HepG2 (cell line): ENCODE data around the gene SLC25A44. TPM values are rescaled to one million over a fixed set of nuclear protein-coding genes. Genes with fewer than 3 reads are reported as not detected.

Experiments used
- CBX1 ChIP-seq: IDR thresholded peaks from one replicate; pipeline ENCODE4 v1.6.1; 2016; ENCODE audit warnings: antibody characterized with exemption, low read depth
- CENPT ChIP-seq: sonication (generic); formaldehyde crosslinking; IDR thresholded peaks from 2 replicates; pipeline ENCODE4 v1.8.0; 2022; ENCODE audit warnings: low read depth, mild to moderate bottlenecking, moderate library complexity, missing genetic modification reagents
- FOXK1 ChIP-seq: sonication (generic); formaldehyde crosslinking; IDR thresholded peaks from 2 replicates; pipeline ENCODE4 v1.4.0; 2020; ENCODE audit warnings: low read depth, missing genetic modification reagents, borderline replicate concordance
- KLF12 ChIP-seq: sonication (generic); formaldehyde crosslinking; IDR thresholded peaks from 2 replicates; pipeline ENCODE4 v1.4.0; 2020; ENCODE audit warnings: missing genetic modification reagents, borderline replicate concordance
- MTA3 ChIP-seq: sonication (generic); formaldehyde crosslinking; IDR thresholded peaks from 2 replicates; pipeline ENCODE4 v1.4.0; 2020; ENCODE audit warnings: missing genetic modification reagents
- NFE2 ChIP-seq: sonication (generic); formaldehyde crosslinking; IDR thresholded peaks from 2 replicates; pipeline ENCODE4 v1.4.0; 2020; ENCODE audit warnings: missing genetic modification reagents
- THAP11 ChIP-seq: IDR thresholded peaks from 2 replicates; pipeline ENCODE4 v1.6.1; 2016; ENCODE audit warnings: missing biosample characterization, missing genetic modification reagents
- ZBTB7A ChIP-seq: sonication (generic); formaldehyde crosslinking; IDR thresholded peaks from 2 replicates; pipeline ENCODE4 v1.8.0; 2022; ENCODE audit warnings: mild to moderate bottlenecking, missing genetic modification reagents
- ZNF235 ChIP-seq: sonication (generic); formaldehyde crosslinking; IDR thresholded peaks from 2 replicates; pipeline ENCODE4 v1.8.1; 2023; ENCODE audit warnings: mild to moderate bottlenecking, missing genetic modification reagents, borderline replicate concordance
- ZNF782 ChIP-seq: sonication (generic); formaldehyde crosslinking; IDR thresholded peaks from 2 replicates; pipeline ENCODE4 v1.4.0; 2020; ENCODE audit warnings: missing genetic modification reagents, mild to moderate bottlenecking, borderline replicate concordance
- ZNF850 ChIP-seq: sonication (generic); formaldehyde crosslinking; conservative IDR thresholded peaks from 2 replicates; pipeline ENCODE4 v1.9.0; 2021; ENCODE audit warnings: mild to moderate bottlenecking, missing genetic modification reagents
- ZSCAN9 ChIP-seq: IDR thresholded peaks from 2 replicates; pipeline ENCODE4 v1.6.1; 2016; ENCODE audit warnings: borderline replicate concordance
- polyA plus RNA-seq, 8 experiments: library from polyadenylated mRNA; depleted of rRNA in 3 of 8; stranded (reverse) in 7 of 8; unstranded in 1 of 8; fragments of >200 nt; fragmentation: Illumina TruSeq in 4 of 8; extraction: Trizol in 4 of 8; gene quantifications; 2 replicates each; pipeline versions ENCODE4 v1.2.1 to v1.2.3, GENCODE V29; 2011 to 2016; ENCODE audit warnings: low read depth in 4 of 8, missing spikeins in 1 of 8, mixed read lengths in 1 of 8; ENCODE audit not compliant: insufficient read depth in 1 of 8
- total RNA-seq, 5 experiments: library from RNA; depleted of rRNA; stranded (reverse); fragments of >200 nt; fragmentation: Illumina TruSeq; extraction: Trizol; gene quantifications; 2 replicates each; pipeline ENCODE4 v1.2.3, GENCODE V29; 2016; ENCODE audit warnings: low read depth in 1 of 5
- TF ChIP-seq, protein P1 (sequence below): sonication (generic); formaldehyde crosslinking; IDR thresholded peaks from 2 replicates; pipeline ENCODE4 v1.4.0; 2020; ENCODE audit warnings: missing genetic modification reagents, borderline replicate concordance
- TF ChIP-seq, protein P2 (sequence below): sonication (generic); formaldehyde crosslinking; IDR thresholded peaks from 2 replicates; pipeline ENCODE4 v1.5.0; 2020; ENCODE audit warnings: mild to moderate bottlenecking, missing genetic modification reagents
- TF ChIP-seq, protein P3 (sequence below): sonication (generic); formaldehyde crosslinking; IDR thresholded peaks from 2 replicates; pipeline ENCODE4 v1.8.0; 2022; ENCODE audit warnings: mild to moderate bottlenecking, missing genetic modification reagents, borderline replicate concordance

Gene SLC25A44
- total and polyA plus RNA-seq, 2 of the 13 experiments (the other 11 are each of a cell fraction or from before 2014, with no cell fraction given): 10.7 to 13.4 TPM

DNA sequence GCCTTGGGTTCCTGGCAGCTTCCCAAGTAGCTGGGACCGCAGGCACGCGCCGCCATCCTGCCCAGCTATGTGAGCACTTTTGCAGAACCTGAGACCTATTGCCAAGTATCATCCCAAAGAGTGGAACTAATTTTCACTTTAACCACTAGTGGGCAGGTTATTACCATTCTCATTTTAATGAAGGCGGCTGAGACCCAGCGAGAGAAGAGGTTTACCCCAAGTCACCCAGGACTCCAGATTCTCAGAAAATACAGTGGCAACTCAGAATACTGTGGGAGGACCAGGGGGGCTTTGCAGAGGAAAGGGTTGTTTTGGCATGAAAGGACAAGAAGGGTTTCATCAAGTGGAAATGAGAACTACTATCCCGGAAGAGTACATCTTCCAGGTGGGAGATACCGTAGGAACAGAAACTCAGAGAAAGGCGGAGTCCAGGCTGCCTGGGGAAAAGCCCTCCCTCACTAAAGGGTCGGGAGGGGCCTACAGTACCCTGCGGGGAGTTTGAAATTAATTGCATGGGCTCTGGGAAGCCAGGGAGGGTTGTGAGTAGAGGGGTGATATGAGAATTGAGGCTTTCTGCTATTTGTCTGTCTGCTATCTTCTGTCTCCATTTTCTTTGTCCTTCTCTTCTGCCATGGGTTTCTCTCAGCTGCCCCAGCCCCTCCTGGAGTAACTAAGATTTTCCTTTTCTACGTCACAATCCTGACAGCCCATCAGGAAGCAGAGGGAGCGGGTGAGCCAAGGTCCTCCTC is 47.7 kb upstream of the SLC25A44 start (continued):
- TF ChIP-seq ZNF850 (no peak), CBX1 (no peak), CENPT (CRISPR knock-in tag) (no peak), MTA3 (CRISPR knock-in tag) (no peak), ZSCAN9 (CRISPR knock-in tag) (0 out of 2 replicates have a peak, but pooled peaks have one; percentile 20), ZNF235 (CRISPR knock-in tag) (no peak), KLF12 (CRISPR knock-in tag) (no peak), ZNF782 (CRISPR knock-in tag) (no peak), ZBTB7A (CRISPR knock-in tag) (no peak), FOXK1 (CRISPR knock-in tag) (no peak; the same call in 1 of the 2 replicates), THAP11 (CRISPR knock-in tag) (peak; percentile 41; the same call in 1 of the 2 replicates), NFE2 (CRISPR knock-in tag) (no peak)
- TF ChIP-seq, protein P1, sequence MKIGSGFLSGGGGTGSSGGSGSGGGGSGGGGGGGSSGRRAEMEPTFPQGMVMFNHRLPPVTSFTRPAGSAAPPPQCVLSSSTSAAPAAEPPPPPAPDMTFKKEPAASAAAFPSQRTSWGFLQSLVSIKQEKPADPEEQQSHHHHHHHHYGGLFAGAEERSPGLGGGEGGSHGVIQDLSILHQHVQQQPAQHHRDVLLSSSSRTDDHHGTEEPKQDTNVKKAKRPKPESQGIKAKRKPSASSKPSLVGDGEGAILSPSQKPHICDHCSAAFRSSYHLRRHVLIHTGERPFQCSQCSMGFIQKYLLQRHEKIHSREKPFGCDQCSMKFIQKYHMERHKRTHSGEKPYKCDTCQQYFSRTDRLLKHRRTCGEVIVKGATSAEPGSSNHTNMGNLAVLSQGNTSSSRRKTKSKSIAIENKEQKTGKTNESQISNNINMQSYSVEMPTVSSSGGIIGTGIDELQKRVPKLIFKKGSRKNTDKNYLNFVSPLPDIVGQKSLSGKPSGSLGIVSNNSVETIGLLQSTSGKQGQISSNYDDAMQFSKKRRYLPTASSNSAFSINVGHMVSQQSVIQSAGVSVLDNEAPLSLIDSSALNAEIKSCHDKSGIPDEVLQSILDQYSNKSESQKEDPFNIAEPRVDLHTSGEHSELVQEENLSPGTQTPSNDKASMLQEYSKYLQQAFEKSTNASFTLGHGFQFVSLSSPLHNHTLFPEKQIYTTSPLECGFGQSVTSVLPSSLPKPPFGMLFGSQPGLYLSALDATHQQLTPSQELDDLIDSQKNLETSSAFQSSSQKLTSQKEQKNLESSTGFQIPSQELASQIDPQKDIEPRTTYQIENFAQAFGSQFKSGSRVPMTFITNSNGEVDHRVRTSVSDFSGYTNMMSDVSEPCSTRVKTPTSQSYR (CRISPR knock-in tag): no peak
- TF ChIP-seq, protein P2, sequence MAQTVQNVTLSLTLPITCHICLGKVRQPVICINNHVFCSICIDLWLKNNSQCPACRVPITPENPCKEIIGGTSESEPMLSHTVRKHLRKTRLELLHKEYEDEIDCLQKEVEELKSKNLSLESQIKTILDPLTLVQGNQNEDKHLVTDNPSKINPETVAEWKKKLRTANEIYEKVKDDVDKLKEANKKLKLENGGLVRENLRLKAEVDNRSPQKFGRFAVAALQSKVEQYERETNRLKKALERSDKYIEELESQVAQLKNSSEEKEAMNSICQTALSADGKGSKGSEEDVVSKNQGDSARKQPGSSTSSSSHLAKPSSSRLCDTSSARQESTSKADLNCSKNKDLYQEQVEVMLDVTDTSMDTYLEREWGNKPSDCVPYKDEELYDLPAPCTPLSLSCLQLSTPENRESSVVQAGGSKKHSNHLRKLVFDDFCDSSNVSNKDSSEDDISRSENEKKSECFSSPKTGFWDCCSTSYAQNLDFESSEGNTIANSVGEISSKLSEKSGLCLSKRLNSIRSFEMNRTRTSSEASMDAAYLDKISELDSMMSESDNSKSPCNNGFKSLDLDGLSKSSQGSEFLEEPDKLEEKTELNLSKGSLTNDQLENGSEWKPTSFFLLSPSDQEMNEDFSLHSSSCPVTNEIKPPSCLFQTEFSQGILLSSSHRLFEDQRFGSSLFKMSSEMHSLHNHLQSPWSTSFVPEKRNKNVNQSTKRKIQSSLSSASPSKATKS (CRISPR knock-in tag): no peak
- TF ChIP-seq, protein P3, sequence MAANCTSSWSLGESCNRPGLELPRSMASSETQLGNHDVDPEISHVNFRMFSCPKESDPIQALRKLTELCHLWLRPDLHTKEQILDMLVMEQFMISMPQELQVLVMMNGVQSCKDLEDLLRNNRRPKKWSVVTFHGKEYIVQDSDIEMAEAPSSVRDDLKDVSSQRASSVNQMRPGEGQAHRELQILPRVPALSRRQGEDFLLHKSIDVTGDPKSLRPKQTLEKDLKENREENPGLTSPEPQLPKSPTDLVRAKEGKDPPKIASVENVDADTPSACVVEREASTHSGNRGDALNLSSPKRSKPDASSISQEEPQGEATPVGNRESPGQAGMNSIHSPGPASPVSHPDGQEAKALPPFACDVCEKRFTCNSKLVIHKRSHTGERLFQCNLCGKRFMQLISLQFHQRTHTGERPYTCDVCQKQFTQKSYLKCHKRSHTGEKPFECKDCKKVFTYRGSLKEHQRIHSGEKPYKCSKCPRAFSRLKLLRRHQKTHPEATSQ (CRISPR knock-in tag): no peak
